H4 (cell line): ENCODE measurements around the gene DUSP22. TPM values are rescaled to one million over a fixed set of nuclear protein-coding genes. Genes with fewer than 3 reads are reported as not detected.

Experiments used
- DNase-seq: peaks from one replicate; pipeline ENCODE4 v3.0.0-alpha.2; 2015; ENCODE audit warnings: low spot score
- total RNA-seq: library from RNA; depleted of rRNA; stranded (reverse); fragments of >200 nt; shearing (Covaris generic); gene quantifications from 2 replicates; pipeline ENCODE4 v1.2.3, GENCODE V29; 2014

The DUSP22 gene
- total RNA-seq, 1 experiment from 2014 or later, result 8.9 TPM

- no peak for DNase-seq
Measured at GRCh38 chr6:337805-338368, 45.6 kb downstream of the DUSP22 start.

- no peak for DNase-seq
Measured at GRCh38 chr6:338815-339262, 46.6 kb downstream of the DUSP22 start.

- DNase-seq, result no peak
Measured at GRCh38 chr6:339480-339879, 47.2 kb downstream of the DUSP22 start.

DNA sequence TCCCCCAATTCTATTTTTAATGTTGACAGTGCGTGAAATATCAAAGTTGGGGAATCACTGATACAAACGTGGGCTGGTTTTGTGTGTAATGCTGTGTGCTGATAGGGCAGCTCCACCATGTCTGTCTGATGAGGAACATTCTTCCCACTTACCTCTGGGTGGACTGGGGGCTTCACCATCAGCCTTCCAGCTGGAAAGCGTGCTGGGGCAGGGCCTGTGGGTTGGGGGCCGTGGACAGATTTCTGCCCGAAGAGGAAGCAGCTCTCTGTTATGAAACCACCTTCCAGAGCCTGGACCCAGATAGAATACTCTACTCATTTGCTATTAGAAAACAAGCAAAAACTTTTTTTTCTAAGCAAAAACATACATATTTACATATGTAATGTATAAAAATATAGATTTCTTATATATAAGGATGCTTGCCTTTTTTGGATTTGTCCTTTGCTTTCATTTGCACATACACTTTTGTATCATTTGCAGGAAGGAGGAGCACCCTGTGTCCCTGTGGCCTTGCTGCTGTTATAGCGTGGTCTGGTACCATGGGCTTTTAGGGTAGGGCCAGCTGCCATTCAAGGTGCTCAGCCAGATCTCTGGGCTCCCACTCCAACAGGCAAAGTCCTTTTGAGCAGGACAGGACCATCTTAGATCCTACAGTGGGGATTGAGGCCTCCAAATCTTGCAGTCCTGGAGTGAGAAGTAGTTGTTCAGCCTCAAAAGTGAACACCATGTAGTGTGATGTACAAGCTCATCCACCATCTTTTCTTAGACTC, 48.1 kb downstream of the DUSP22 start:
- DNase-seq, result no peak

GRCh38 chr6:340991-341827, 48.9 kb downstream of the DUSP22 start:
- DNase-seq, result peak; percentile 56

GRCh38 chr6:341914-342831, 49.9 kb downstream of the DUSP22 start:
- no peak for DNase-seq

- no peak for DNase-seq
Measured at GRCh38 chr6:342832-343179, 50.5 kb downstream of the DUSP22 start.

DNA sequence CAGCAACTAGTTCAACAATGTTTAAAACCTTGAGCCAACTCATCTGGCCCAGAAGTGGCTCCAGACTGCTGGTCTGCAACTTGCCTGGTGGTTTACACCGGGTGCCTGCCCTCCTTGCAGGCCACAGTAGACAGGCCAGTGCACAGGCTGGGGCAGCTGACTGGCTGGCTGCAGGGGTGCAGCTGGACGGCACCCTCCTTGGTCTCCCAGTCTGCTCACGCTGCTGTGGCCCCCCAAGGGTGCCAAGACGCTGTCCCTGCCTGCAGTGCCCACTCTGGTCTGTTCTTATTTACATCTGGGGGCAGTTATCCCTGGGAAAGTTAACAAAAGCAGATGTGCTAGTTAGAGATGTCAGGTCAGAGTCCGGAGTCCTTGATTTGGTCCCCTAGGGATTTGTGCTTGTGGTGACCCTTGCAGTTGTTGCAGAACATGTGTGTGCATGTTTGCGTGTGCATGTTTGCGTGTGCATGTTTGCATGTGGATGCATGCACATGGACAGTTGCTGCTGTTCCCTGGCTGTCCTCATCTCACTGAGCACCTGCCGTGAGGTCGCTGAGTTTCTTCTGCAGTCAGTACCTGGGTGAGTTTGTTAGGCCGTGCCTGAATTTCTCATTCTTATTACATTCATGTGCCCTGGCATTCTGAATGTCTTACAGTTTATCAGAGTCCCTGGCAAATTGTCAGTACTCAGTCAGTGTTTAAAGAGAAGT, 51.1 kb downstream of the DUSP22 start:
- DNase-seq, result no peak

DNA sequence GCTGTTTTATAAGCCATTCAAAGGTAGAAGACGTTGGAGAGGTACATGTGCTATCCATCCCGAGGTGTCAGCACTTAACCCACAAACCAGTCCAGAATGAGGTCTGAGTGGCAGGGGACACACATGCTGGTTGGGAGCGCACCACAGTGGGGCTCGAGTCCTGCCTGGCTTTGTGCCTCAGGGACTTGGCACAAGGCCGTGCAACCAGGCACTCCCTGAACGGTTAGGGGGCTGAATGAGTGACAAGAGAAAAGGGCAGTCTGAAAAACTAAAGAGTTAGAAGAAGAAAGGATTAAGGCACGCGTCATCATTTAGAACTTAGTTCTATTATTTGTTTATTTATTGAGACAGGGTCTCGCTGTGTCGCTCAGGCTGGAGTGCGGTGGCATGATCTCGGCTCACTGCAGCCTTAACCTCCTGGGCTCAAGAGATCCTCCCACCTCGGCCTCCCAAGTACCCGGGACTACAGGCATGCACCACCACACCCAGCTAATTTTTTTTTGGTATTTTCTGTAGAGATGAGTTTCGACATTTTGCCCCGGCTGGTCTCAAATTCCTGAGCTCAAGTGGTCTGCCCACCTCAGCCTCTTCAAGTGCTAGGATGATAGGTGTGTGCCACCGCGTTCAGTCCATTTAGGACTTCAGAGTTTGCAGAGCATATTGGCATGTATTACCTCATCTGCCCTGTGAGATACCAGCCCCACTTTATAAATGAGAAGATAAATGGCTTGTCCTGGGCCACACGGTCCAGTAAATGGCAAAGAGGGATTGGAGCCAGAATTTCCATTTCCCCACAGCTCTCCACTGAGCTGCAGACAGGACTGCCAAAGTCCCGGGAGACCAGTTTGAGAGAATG, 51.9 kb downstream of the DUSP22 start:
- DNase-seq, result no peak

- peak; percentile 64 for DNase-seq
Measured at GRCh38 chr6:344816-345340, 52.6 kb downstream of the DUSP22 start.

DNA sequence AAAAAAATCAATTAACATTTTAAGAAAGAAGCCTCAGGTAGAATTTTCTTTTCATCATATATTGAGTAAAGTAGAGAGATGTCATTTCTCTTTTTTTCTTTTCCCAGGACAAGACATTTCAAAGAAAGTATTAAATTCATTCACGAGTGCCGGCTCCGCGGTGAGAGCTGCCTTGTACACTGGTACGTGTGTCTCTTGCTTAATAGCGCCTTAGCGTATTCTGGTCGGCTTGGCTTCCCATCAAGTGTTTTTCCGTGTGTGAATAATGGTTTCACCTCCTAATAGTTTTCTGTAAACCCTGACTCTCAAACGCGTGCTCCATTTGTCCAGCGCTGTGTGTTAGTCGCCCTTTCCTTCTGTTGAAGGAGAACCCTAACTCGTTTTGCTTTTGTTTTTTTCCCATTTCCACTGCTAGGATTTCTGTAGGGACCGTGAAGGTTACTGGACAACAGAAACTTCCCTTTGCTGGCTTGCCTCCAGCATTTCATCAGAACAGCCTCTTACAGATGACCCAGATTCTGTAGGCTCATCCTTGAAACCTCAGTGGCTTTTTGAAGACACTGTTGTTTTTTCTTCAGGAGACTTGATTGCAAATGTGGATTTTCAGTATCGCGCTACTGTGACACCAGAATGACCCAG, 53.6 kb downstream of the DUSP22 start:
- no peak for DNase-seq

DNA sequence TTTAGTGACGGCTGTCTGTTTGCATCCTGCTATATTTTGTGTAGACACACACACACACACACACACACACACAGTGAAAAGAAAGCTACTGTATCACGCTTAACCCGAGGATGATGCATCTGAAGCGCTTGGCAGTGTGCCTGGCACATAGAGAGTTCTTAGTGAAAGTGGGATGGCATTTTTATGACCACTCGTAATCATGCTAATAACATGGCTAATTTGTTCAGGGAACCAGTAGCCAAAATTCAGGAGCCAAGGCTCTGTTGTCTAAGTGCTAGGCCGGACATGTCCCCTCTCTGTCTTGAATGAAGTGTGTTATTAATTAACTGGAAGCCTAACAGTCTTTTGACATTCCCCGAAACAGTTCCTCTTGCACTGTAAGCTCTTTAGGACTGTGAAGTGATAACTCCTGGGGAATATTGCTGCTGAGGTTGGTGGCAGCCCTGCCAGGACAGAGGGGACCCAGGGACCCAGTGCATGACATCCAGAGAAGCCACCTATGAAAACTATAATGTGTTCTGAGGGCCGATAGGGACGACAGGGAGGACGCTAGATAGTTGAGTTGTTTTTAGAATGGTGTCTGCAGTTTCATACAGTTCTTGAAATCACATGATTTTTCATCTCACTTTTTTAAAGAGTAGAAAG, 54.2 kb downstream of the DUSP22 start:
- DNase-seq, result no peak

DNA sequence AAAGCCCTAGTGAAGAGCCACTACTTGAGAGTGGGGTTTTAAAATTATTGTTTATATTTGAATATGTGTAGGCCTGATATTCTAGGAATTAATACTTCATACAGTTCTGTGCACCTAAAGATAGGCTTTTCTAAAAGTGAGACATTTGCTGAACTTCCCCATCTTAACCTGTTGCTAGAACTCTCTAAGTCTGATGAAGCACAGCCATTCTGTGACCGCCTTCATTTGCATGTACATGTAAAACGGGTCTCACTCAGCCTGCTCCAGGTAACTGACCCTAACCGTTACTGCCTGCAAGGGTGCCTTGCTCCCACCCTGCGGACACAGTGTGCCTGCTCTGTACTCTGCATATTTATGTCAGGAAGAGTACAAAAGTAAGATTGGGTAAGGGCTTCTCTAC, 54.9 kb downstream of the DUSP22 start:
- no peak for DNase-seq

GRCh38 chr6:347951-348859, 55.9 kb downstream of the DUSP22 start:
- no peak for DNase-seq

DNA sequence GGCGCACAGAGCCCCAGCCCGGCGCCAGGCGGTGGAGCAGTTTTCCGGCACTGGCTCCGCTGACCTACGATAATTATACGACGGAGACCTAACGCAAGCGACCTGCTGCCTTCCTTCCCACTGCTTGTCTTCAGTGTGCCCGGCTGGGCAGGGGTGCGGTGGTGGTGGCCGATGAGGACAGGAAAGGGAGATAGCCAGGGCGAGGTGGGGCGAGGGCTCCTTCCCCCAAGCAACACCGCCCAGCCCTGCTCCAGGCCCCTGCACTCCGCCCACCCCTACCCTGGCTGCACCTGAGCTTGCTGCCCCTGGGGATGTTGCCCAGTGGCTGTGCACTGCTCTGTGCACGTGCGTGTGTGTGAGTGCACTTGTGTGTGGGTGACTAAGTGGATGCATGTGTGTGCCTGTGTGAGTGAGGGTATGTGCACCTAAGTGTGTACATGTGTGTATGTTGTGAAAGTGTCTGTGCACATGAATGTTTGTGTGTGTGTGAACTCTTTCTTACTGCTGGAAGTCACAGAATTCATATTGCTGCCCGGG, 56.6 kb downstream of the DUSP22 start:
- no peak for DNase-seq

GRCh38 chr6:349491-349921, 57.2 kb downstream of the DUSP22 start:
- no peak for DNase-seq

- DNase-seq, result no peak
Measured at GRCh38 chr6:350371-350770, 58.1 kb downstream of the DUSP22 start.
